Ovary (tissue), 3 donors: ENCODE data around the gene KCNQ5.

ENCODE experiments used
- CTCF ChIP-seq, 3 donors: fragments of 450-650 bp in 2 of 3; fragments of 200-600 bp in 1 of 3; IDR thresholded peaks; one replicate each; pipeline versions ENCODE4 v1.5.1 to v1.8.0; 2016 to 2022; ENCODE audit warnings: antibody characterized with exemption in 3 of 3, mild to moderate bottlenecking in 1 of 3
- POLR2A ChIP-seq: fragments of 450-650 bp; IDR thresholded peaks from one replicate; pipeline ENCODE4 v1.6.1; 2017; ENCODE audit warnings: antibody characterized with exemption, mild to moderate bottlenecking, moderate library complexity
- donor health status: DM: no; HTN: no; CAD: no.

GRCh38 chr6:72905705-72906478 lies 284.0 kb downstream of the KCNQ5 start:
- no peak for TF ChIP-seq CTCF (IDR thresholded peaks at IDR 0.05)
- no peak for TF ChIP-seq POLR2A
